Activated CD4-positive, alpha-beta T cell treated with anti-CD3 and anti-CD28 coated beads for 24 hours (primary cell): ENCODE results near the gene TP53I11.

Experiments
- DNase-seq, 2 donors: peaks; one replicate each; pipeline ENCODE4 v3.0.0-alpha.2; 2020; ENCODE audit warnings: low read depth in 2 of 2

Gene TP53I11

GRCh38 chr11:44950625-44951476 is at the start of gene TP53I11:
TSS of gene TP53I11 (minus strand) at chr11:44950883. CDS start at chr11:44938335, 12,548 bp downstream.
- peak; percentile 46 to 49 for DNase-seq

DNA sequence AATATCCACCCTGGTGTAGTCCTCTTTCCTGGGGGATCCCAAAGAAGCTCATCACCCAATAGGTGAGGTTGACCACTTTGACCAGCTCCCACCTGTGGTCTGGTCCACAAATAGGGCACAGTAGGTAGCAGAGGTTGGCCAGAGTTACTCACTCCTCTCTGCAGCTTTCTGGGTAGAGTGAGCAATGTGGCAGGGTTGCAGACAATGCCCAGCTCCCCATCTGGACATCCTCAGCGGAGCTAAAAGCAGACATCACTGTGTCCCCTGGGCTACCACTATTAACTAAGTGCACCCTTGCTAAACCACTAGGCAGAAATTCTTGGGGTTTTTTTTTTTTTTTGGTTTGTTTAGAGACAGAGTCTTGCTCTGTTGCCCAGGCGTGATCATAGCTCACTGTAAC is 48.4 kb upstream of the TP53I11 start:
- no peak for DNase-seq

DNA sequence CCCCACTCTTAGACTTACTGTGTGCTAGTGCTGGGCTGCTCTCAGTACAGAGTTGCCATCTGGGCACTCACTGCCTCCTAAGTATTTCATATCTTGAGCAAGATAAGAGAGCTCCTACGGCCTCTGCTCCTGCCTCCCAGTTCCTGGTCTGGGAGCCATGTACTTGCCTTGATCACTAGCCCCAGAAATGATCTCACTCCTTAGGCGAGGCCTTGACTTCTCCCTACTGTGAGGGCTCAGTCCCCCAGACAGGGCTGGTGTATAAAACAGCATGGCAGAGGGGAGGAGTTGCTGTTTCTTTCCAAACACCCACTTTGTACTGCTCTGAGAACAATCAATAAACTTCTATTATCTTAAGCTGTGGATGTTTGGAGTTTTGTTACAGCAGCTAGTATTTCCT is 47.4 kb upstream of the TP53I11 start:
- DNase-seq: no peak

DNA sequence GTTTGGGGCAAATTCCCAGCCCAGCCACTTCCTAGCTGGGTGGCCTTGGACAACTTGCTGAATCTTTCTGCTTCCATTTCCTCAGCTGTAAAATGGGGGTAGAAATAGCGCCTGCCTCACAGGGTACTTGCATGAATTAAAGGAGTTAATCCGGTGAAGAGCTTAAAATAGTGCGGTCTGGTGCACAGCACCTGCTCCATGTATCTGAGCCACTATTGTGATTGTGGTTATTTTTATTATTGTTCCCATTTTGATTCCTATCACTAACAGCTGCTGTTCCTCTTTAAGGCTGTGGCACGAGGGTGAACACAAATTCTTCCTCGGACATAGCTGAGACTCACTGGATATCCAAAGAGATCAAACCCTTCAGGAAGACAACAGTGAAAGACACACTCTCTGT is 46.9 kb upstream of the TP53I11 start:
- DNase-seq: no peak

GRCh38 chr11:44994753-44995152 is 44.1 kb upstream of the TP53I11 start:
- no peak for DNase-seq

DNA sequence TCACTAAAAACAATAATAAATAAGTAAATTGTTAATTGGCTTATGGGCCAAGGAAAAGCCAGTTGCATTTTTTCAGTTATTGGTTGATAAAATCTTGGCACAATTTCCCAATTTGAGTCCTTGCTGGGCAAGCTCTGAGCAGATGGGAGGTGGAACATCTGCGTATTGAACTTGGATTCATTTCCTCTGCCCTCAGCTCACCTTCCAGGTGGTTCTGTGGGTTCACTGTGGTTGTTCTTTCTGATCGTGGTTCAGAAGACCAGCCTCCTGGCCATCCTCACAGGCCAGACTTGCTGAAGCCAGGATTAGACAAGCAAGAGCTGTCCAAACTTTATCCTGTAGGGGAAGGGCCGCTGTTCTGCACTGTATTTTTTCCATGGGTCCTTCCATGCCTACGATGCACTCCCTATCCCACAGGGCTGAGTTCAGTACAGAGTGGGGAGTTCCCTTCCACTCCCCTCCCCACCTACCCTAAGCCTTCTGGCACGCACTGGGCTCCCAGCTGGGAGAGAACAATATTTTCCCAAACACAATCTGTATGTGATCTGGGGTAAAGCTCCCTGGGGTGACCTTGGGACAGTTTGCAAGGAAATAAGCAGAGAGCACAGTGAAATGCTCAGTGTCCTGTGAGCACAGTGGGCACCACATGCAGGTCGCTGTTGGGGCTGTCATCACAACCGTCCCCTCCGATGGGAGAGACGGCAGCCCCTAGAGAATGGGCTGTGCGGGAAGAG is 43.5 kb upstream of the TP53I11 start:
- DNase-seq: no peak

DNA sequence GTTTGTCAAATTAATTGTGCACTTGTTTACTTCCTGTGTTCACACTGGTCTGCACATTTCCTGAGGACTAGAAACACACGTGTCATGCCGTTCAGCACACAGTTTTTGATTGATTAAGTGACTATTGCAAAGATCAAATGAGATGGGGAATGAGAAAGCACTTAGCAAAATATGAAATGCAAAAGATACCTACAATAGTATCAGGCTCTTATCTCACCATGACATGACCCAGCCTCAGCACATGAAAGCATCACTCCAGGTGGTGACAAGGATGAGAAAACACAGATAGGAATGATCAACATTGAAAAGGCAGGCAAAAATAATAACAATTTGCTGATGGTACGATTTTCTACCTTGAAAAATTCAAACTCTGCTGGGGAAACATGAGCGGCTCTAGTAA is 42.1 kb upstream of the TP53I11 start:
- DNase-seq: no peak

- DNase-seq: no peak
Measured at GRCh38 chr11:44992181-44992582, 41.5 kb upstream of the TP53I11 start.

GRCh38 chr11:44990665-44991064 is 40.0 kb upstream of the TP53I11 start:
- no peak for DNase-seq

DNA sequence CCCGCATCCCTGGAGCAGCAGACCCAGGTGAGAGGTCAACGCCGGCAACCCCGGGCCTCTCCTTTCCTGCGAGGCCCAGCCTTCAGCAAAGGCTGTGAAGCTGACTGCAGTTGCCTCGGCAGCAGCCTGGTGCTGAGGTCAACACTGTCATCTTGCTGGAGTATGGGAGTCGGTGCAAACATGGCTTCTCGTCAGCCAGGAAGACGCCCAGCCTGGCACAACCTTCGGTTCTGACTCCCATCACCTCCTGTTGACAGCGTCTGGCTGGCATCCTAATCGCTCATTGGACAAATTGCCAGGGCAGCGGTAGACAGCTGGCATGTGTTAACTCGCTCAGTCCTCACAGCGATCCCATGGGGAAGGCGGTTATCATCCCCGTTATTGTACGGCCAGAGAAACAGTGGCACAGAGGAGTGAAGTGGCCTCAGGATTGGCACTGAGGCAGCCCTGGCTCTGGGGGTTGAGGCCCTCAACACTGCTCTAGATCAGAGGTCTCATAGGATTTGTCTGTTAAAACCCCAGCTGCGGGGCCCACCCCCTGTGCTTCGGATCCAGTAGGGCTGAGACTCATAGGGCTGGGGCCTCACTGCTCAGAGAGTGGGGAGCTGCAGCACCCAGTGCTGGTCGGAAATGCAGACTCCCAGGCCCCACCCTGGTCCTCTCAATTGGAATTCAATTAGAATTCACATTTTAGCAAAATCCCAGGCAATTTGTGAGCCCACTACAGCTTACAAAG is 39.3 kb upstream of the TP53I11 start:
- DNase-seq: no peak

- no peak for DNase-seq
Measured at GRCh38 chr11:44988981-44989635, 38.4 kb upstream of the TP53I11 start.

DNA sequence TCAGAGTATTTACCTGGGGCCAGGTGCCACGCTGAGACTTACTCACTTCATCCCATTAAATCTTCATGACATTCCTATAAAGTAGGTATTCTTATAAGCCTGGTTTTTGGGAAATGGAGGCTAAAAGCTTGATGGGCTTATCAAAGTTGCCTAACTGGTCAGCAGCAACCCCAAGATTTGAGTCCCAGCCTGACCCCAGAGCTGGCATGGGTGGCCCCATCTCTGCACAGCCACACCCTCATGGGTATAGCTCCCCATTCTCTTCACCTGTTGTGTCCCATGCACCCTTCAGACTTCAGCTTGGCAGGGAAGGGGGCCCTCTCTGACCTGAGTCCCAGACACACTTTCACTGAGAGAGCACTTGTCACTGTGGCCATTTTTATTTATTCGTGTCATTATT is 37.4 kb upstream of the TP53I11 start:
- no peak for DNase-seq

DNA sequence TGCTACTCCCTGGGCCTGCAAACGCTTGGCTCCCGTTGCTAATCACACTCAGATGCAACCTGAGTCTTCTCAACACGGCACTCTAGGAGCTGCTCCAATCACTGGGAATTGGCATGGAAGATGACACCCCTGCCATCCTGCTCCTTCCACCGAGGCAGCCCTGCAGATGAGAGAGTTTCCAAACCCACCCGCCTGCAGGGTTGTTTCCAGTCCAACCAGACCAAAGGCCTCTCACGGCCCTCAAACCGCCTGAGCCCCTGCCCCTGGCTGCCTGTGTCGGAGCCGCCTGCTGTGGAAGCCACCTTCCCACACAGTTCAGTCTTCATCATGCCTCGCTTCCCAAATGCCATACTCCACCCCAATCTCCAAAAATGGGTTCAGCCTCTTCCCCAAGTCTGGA is 36.8 kb upstream of the TP53I11 start:
- no peak for DNase-seq

DNA sequence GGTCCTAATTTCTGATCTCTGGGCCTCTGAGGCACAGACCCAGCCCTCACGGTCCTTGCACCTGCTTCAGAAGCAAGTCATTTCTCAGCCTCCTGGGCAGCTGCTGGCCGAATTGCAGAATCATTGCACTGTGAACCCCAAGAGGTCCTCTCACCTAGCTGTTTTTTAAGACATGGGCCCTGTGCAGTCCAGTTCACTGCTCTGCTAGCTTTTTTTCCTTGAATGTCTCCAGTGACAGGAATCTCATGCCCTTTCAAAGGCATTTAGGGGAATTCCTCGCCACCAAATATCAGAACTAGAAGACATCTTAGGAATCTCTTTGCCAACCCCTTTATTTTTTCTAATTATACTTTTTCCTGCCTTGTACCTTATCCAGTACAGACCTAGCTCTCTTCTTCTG is 35.6 kb upstream of the TP53I11 start:
- DNase-seq: no peak

GRCh38 chr11:44985721-44986120 is 35.0 kb upstream of the TP53I11 start:
- no peak for DNase-seq

DNA sequence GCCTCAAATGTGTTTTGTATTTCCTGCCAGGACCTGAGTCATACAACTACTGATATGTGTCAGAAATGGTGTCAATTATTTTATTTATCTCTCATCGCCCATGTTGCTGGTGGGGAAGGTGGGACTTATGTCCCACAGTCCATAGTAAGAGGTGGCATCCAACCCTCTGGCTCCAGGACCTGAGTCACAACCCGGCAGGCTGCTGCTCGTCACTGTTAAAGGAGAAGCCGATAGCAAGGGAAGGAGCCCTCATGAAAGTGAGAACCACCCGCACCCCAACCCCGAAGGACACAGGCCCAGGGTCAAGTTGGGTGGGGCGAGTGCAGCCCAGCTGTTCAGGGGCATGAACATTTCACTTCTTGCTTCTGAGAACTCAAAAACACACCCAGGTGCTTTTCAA is 33.1 kb upstream of the TP53I11 start:
- no peak for DNase-seq

GRCh38 chr11:44982496-44983062 is 31.9 kb upstream of the TP53I11 start:
- no peak for DNase-seq

DNA sequence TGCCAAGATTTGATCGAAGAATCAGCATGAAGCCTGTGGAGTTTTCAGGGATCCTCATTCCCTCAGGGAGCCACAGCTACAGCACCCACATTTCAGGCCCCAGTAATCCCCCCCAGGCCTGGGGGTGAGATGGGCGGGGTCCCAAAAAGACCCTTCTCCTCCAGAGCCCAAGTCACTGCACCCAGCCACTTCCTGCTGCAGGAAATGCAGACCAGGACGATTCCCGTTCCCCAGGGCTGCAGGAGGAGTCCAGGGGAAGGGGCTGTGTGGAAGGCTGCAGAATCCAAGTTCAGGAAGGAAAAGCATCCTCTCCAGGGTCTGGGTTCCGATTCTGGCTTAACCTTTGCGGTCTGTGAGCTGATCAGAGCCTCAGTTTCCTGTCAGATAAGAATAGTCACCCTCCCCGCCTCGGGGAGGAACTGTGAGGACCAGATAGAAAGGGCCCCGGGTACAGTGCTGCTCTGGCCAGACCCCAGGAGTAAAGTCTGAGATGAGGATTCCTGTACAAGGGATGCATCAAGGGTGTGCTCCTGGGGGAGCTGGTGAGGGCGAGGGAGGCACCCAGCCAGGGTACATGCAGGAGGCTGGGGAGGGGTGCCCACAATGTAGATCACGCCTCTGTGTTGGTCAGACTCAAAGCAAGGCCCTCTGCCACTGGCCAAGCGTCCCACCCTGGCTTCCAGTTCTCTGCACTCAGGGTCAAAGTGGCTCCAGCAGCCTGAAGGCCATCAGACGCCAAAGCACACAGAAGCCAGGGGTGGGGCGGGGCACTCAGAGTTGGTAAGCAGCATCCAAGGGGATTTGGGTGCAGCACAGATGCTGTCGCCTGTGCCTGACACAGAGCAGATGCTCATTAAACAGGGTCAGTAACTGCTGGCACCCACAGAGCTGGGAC is 30.1 kb upstream of the TP53I11 start:
- no peak for DNase-seq

DNA sequence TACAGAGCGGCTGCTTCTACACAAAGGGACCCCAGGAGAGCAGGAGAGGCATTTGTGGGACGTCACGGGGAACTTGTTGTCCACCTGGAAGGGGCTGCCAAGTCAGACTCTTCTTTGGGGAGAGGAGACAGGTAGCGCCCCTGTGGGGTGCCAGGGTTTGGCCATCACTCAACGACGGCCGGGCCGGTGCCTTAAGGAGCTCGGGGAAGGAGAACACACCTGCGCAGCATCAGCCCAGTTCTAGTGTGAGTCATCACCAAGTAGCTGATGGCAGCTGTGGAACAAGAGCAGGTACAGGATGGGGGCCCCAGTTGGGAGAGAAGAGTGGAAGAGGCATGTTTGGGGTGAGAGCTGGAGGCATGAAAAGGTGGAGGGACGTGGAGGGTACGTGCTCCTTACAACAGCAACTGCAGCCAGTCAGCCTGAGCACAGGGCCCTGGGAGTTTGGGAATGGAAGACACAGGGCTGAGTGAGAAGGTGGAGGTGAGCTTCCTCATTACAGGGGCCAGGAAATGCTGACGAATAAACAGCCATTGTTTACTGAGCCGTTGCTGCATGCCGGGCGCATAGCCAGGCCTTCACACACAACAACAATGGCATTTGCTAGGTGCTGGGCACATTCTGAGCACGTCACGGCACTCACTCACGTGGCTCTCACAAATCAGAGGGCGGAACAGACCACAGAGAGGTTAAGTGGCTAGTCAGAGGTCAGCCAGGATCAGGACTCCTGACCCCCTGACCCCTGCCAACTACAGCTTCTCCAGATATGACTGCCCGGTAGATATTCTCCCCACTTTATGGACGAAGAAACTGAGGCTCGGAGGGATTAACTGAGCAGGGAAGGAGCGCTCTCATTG is 29.1 kb upstream of the TP53I11 start:
- no peak for DNase-seq

DNA sequence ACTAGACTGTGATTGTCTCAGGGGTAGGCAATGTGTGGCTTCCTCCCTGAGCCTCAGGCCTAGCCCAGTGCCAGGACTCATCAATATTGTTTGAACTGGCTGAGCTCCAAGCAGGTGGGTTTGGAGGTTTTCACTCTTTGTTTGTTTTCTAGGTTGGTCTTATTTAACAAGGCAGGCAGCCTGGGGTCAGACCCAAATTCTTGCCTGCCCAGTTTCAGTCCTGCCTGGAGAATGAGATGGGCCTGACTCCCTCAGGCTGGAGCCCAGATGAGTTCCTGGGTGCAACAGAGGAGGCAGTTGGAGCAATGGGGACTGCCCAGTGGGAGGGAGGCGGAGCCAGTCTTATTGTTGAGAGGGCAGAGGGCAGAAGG is 28.3 kb upstream of the TP53I11 start:
- no peak for DNase-seq
